ENCODE data around the gene CYTH4.

GRCh38 chr22:37310075-37310606, 27.8 kb downstream of the CYTH4 start:
- no peak for TF ChIP-seq CTCF (optimal IDR thresholded peaks at IDR 0.05 in 1 of 3, IDR thresholded peaks at IDR 0.05 in 1 of 3, conservative IDR thresholded peaks at IDR 0.05 in 1 of 3; ENCODE audit: extremely low read depth in 1 of 3, insufficient read depth in 2 of 3, low read length in 3 of 3)
- no peak for TF ChIP-seq EZH2 (IDR thresholded peaks at IDR 0.05; ENCODE audit: low read length)
